Endodermal cell (in vitro differentiated cells): Measurements from ENCODE around the gene COL4A2. TPM values are rescaled to one million over a fixed set of nuclear protein-coding genes. Genes with fewer than 3 reads are reported as not detected.
A peak's percentile ranks its signal among the peaks of the same experiment; 100 is the strongest.
"Not testable (repeated sequence)": the region's sequence is repeated elsewhere in the genome, so short reads cannot be mapped to it uniquely, and the experiment has no call there.

Experiments
- DNase-seq: peaks from one replicate; pipeline ENCODE4 v3.0.0-alpha.2; 2017
- H3K27ac ChIP-seq: 2 replicates; pipeline ENCODE4 v1.5.1; 2013; ENCODE audit warnings: mild to moderate bottlenecking, low read depth, low read length, moderate library complexity
- H3K27me3 ChIP-seq: 2 replicates; pipeline ENCODE4 v1.6.1; 2013; ENCODE audit warnings: mild to moderate bottlenecking, low read length, moderate library complexity; ENCODE audit not compliant: insufficient read depth, control insufficient read depth, poor library complexity, severe bottlenecking
- H3K36me3 ChIP-seq: 2 replicates; pipeline ENCODE4 v1.7.0; 2013; ENCODE audit warnings: mild to moderate bottlenecking, low read length, moderate library complexity; ENCODE audit not compliant: control insufficient read depth, insufficient read depth
- H3K4me1 ChIP-seq: one replicate; pipeline ENCODE4 v1.7.0; 2013; ENCODE audit warnings: low read length; ENCODE audit not compliant: control insufficient read depth, insufficient read depth
- H3K4me3 ChIP-seq: 2 replicates; pipeline ENCODE4 v1.5.1; 2013; ENCODE audit warnings: mild to moderate bottlenecking, low read length, moderate library complexity
- H3K9ac ChIP-seq: 2 replicates; pipeline ENCODE4 v1.6.1; 2013; ENCODE audit warnings: mild to moderate bottlenecking, low read length, moderate library complexity; ENCODE audit not compliant: poor library complexity, severe bottlenecking; ENCODE audit errors: extremely low read depth
- H3K9me3 ChIP-seq: 2 replicates; pipeline ENCODE4 v1.6.1; 2013; ENCODE audit warnings: mild to moderate bottlenecking, low read length, moderate library complexity; ENCODE audit not compliant: control insufficient read depth
- H3K27ac Mint-ChIP-seq: 2 replicates; pipeline ENCODE4 v1.8.0; 2020; ENCODE audit warnings: mixed read lengths
- H3K27me3 Mint-ChIP-seq: 2 replicates; pipeline ENCODE4 v1.8.0; 2021; ENCODE audit warnings: mild to moderate bottlenecking, mixed read lengths; ENCODE audit not compliant: insufficient read depth
- H3K36me3 Mint-ChIP-seq: 2 replicates; pipeline ENCODE4 v1.8.0; 2020; ENCODE audit warnings: low read depth, mixed read lengths
- H3K4me1 Mint-ChIP-seq: 2 replicates; pipeline ENCODE4 v1.8.0; 2020; ENCODE audit warnings: mixed read lengths
- H3K4me3 Mint-ChIP-seq: 2 replicates; pipeline ENCODE4 v1.8.0; 2020; ENCODE audit warnings: mild to moderate bottlenecking, moderate library complexity, mixed read lengths
- H3K9me3 Mint-ChIP-seq: 2 replicates; pipeline ENCODE4 v1.8.0; 2020; ENCODE audit warnings: mild to moderate bottlenecking, mixed read lengths
- WGBS, 2 experiments: methylation state at CpG; one replicate each; pipeline versions ENCODE4 v1.1.5 to v1.1.7; 2013; ENCODE audit warnings: missing lambda C conversion rate in 2 of 2, mixed read lengths in 1 of 2; ENCODE audit not compliant: insufficient coverage in 1 of 2, insufficient read length in 1 of 2; 5-methylcytosine and 5-hydroxymethylcytosine counted together
- total RNA-seq, 2 donors: library from RNA; stranded (reverse); fragmentation: NEBNext Ultra II Directional in 1 of 2; extraction: Animal tissue kit (Norgen Biotek cat#: 25700) in 1 of 2; gene quantifications; 2 replicates in 1 of 2; 3 replicates in 1 of 2; pipeline ENCODE4 v1.2.1, GENCODE V29; 2021
- TF ChIP-seq, protein P1 (sequence below): fragments of 200-600 bp; sonication (generic); conservative IDR thresholded peaks from 2 replicates; pipeline ENCODE4 v1.5.0; 2021; ENCODE audit warnings: antibody characterized with exemption, mild to moderate bottlenecking

The COL4A2 gene
- total RNA-seq, 2 donors from 2014 or later = 388 to 398 TPM

DNA sequence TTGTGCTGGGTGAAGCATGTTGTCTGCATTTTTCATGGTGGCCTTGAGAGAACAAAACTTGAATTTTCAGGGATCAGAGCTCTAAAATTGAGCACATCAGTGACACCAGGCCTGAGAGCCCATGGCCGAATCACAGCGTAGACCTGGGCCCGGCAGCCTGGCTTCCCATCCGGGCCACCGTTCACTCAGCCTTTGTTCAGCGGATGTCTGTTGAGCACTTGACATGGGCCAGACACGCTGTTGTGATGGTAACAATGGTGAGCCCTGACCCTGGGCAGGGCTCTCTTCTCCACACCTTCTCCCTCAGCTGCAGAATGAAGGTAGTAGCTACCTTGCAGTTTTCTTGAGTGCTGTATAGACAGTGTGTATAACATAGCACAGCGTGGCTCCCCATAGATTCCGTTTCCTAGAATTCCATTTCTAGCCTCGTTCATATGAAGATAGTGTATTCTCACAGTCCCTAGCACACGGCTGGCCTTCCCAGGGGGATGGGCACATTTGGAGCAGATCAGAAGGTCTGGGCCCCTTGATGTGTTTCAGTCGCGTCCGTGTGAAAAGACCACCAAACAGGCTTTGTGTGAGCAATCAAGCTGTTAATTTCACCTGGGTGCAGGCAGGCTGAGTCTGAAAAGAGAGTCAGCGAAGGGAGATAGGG lies 179.1 kb downstream of the COL4A2 start:
- WGBS, 2 experiments = 33 to 54% methylated on average over 8 to 14 of the region's 15 CpGs
- H3K4me3 Mint-ChIP-seq = peak overlapping the region; percentile 4
- DNase-seq = peak; percentile 90

DNA sequence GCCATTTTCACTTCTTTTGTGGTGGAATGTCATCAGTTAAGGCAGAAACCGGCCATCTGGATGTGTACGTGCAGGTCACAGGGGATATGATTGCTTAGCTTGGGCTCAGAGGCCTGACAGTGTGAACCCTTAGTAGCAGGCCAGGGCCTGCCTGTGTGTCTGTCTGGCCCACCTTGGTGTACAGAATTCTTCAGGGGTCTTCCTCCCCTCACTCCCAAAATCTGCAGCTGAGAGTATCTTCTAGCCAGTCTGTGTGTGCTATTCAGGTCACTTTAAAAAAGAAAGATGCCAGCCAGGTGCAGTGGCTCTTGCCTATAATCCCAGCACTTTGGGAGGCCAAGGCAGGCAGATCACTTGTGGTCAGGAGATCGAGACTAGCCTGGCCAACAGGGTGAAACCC lies 179.8 kb downstream of the COL4A2 start:
- not testable (repeated sequence) for H3K4me3 ChIP-seq, H3K27me3 ChIP-seq, H3K27me3 Mint-ChIP-seq, H3K9me3 ChIP-seq, H3K4me1 ChIP-seq, H3K9me3 Mint-ChIP-seq
- peak; percentile 76 for DNase-seq
- peak overlapping the region; percentile 76 for H3K27ac ChIP-seq
- Mint-ChIP-seq H3K4me1 (peaks cover 28% of the 10 kb centered on the region), H3K4me3 (peak overlapping the region; percentile 4), H3K36me3 (peaks cover 79% of the 10 kb centered on the region), H3K27ac (peak overlapping the region; percentile 99)
- peak overlapping the region; percentile 71 for H3K9ac ChIP-seq
- 38 to 56% methylated on average over 1 to 3 of the region's 3 CpGs for WGBS, 2 experiments
- peaks cover 89% of the 10 kb centered on the region for H3K36me3 ChIP-seq

More for the DNA sequence above, 179.1 kb downstream of the COL4A2 start:
- peak overlapping the region; percentile 99 for H3K27ac Mint-ChIP-seq
- H3K9me3 Mint-ChIP-seq = no peaks in the 10 kb centered on the region
- peaks cover 8% of the 10 kb centered on the region for H3K4me1 ChIP-seq
- H3K27me3 Mint-ChIP-seq = no peaks in the 10 kb centered on the region
- no peaks in the 10 kb centered on the region for H3K9me3 ChIP-seq
- H3K9ac ChIP-seq = peak overlapping the region; percentile 85
- H3K4me3 ChIP-seq = peak overlapping the region; percentile 12
- H3K4me1 Mint-ChIP-seq = peaks cover 28% of the 10 kb centered on the region
- H3K27me3 ChIP-seq = no peaks in the 10 kb centered on the region
- H3K27ac ChIP-seq = peak overlapping the region; percentile 93
- peaks cover 76% of the 10 kb centered on the region for H3K36me3 Mint-ChIP-seq
- TF ChIP-seq, protein P1, sequence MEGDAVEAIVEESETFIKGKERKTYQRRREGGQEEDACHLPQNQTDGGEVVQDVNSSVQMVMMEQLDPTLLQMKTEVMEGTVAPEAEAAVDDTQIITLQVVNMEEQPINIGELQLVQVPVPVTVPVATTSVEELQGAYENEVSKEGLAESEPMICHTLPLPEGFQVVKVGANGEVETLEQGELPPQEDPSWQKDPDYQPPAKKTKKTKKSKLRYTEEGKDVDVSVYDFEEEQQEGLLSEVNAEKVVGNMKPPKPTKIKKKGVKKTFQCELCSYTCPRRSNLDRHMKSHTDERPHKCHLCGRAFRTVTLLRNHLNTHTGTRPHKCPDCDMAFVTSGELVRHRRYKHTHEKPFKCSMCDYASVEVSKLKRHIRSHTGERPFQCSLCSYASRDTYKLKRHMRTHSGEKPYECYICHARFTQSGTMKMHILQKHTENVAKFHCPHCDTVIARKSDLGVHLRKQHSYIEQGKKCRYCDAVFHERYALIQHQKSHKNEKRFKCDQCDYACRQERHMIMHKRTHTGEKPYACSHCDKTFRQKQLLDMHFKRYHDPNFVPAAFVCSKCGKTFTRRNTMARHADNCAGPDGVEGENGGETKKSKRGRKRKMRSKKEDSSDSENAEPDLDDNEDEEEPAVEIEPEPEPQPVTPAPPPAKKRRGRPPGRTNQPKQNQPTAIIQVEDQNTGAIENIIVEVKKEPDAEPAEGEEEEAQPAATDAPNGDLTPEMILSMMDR = no peak
- peaks cover 85% of the 10 kb centered on the region for H3K36me3 ChIP-seq

DNA sequence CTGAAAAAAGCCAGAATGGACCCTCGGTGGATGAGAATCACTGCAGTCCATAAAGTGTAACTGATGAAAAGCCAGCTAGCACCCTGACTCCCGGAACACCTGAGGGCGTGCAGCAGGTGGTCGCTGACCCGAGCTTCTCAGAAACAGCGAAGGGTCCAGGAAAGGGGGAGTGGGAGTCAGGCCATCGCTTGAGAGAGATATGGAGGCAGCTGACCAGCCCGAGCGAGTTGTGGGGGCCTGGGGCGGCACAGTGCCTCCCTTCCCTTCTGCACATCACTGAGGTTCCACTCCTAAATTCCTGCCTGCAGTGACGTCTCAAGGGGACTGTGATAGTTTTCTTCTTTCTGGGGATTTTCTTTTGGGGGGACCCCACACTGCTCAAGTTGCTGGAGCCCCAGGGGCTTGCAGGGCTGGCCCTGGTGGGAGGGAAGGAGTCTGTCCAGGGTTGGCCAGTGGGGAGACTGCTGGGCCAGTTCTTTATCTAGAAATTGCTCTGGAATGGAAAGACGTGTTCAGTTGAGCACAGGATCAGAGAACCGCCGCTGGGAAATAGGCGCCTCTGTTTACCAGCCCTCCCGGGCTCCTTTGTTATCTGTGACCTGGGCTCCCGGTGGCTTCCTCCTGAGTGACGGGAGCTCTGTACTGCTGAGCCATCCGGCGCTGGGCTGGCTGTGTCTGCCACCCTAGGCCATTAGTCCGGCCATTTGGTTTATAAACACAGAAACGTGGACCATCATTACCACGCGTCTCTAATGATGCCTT lies 183.1 kb downstream of the COL4A2 start:
- Histone ChIP-seq H3K36me3 (peaks cover 90% of the 10 kb centered on the region), H3K9me3 (peaks cover 7% of the 10 kb centered on the region), H3K9ac (no peak overlapping the region), H3K27ac (no peak overlapping the region), H3K4me1 (peaks cover 8% of the 10 kb centered on the region), H3K27me3 (no peaks in the 10 kb centered on the region), H3K4me3 (no peak overlapping the region)
- TF ChIP-seq, protein P1 = no peak
- H3K9me3 Mint-ChIP-seq = no peaks in the 10 kb centered on the region
- no peak overlapping the region for H3K4me3 Mint-ChIP-seq
- 88 to 90% methylated on average over 19 to 24 of the region's 24 CpGs for WGBS, 2 experiments
- no peaks in the 10 kb centered on the region for H3K27me3 Mint-ChIP-seq
- H3K4me1 Mint-ChIP-seq = peaks cover 20% of the 10 kb centered on the region
- H3K27ac Mint-ChIP-seq = peak overlapping the region; percentile 68
- H3K36me3 Mint-ChIP-seq = peaks cover 82% of the 10 kb centered on the region
- DNase-seq = no peak
